SK-N-SH treated with all-trans-retinoic acid at 6 μM for 48 hours (cell line): Measurements from ENCODE around the gene ABCA7.

Source experiments
- ATAC-seq: fragments of 200-7000 bp; cut with Tn5 transposase; 3 replicates; pipeline ENCODE4 v1.9.1; 2020; ENCODE audit warnings: mild to moderate bottlenecking, moderate library complexity
- ARNTL ChIP-seq: fragments of 450-650 bp; formaldehyde crosslinking; IDR thresholded peaks from 2 replicates; pipeline ENCODE4 v1.5.0; 2020; ENCODE audit warnings: low read depth, mild to moderate bottlenecking, moderate library complexity, borderline replicate concordance
- BACH2 ChIP-seq: fragments of 250-450 bp; sonication (Bioruptor Pico); IDR thresholded peaks from 2 replicates; pipeline ENCODE4 v1.9.0; 2021; ENCODE audit warnings: mild to moderate bottlenecking, borderline replicate concordance
- CSDC2 ChIP-seq: fragments of 250-450 bp; sonication (Bioruptor Pico); IDR thresholded peaks from 2 replicates; pipeline ENCODE4 v1.5.0; 2020; ENCODE audit warnings: mild to moderate bottlenecking, moderate library complexity
- ESRRG ChIP-seq: fragments of 250-450 bp; sonication (Bioruptor Pico); IDR thresholded peaks from 2 replicates; pipeline ENCODE4 v1.6.1; 2021; ENCODE audit warnings: mild to moderate bottlenecking
- ISL1 ChIP-seq: fragments of 250-450 bp; sonication (Bioruptor Pico); IDR thresholded peaks from 2 replicates; pipeline ENCODE4 v2.1.2; 2022; ENCODE audit warnings: mild to moderate bottlenecking, moderate library complexity
- OSR1 ChIP-seq: fragments of 250-450 bp; sonication (Bioruptor Pico); IDR thresholded peaks from 2 replicates; pipeline ENCODE4 v1.8.0; 2022; ENCODE audit warnings: moderate library complexity, mild to moderate bottlenecking, inconsistent platforms
- PPARA ChIP-seq: fragments of 250-450 bp; sonication (Bioruptor Pico); IDR thresholded peaks from 2 replicates; pipeline ENCODE4 v1.5.0; 2020; ENCODE audit warnings: mild to moderate bottlenecking, borderline replicate concordance
- RARB ChIP-seq: fragments of 250-450 bp; sonication (Bioruptor Pico); IDR thresholded peaks from 2 replicates; pipeline ENCODE4 v1.8.0; 2021; ENCODE audit warnings: mild to moderate bottlenecking, moderate library complexity
- SNAI2 ChIP-seq: fragments of 250-450 bp; sonication (Bioruptor Pico); IDR thresholded peaks from 2 replicates; pipeline ENCODE4 v1.5.0; 2020; ENCODE audit warnings: mild to moderate bottlenecking, moderate library complexity
- TCF4 ChIP-seq: fragments of 250-450 bp; sonication (Bioruptor Pico); IDR thresholded peaks from 2 replicates; pipeline ENCODE4 v1.8.0; 2021; ENCODE audit warnings: mild to moderate bottlenecking, moderate library complexity, borderline replicate concordance
- TOX ChIP-seq: fragments of 250-450 bp; sonication (Bioruptor Pico); IDR thresholded peaks from 2 replicates; pipeline ENCODE4 v1.8.0; 2021; ENCODE audit warnings: mild to moderate bottlenecking, moderate library complexity, borderline replicate concordance
- ZC3H10 ChIP-seq: fragments of 250-450 bp; sonication (Bioruptor Pico); IDR thresholded peaks from 2 replicates; pipeline ENCODE4 v1.5.1; 2021; ENCODE audit warnings: mild to moderate bottlenecking, moderate library complexity
- ZFP3 ChIP-seq: fragments of 250-450 bp; sonication (Bioruptor Pico); IDR thresholded peaks from 2 replicates; pipeline ENCODE4 v1.5.0; 2020; ENCODE audit warnings: mild to moderate bottlenecking, moderate library complexity
- ZFP30 ChIP-seq: fragments of 450-650 bp; formaldehyde crosslinking; IDR thresholded peaks from 2 replicates; pipeline ENCODE4 v1.5.0; 2022; ENCODE audit warnings: mild to moderate bottlenecking, moderate library complexity
- ZNF565 ChIP-seq: fragments of 450-650 bp; formaldehyde crosslinking; conservative IDR thresholded peaks from 2 replicates; pipeline ENCODE4 v1.5.0; 2020; ENCODE audit warnings: low read depth, mild to moderate bottlenecking, moderate library complexity
- ZNF70 ChIP-seq: fragments of 450-650 bp; formaldehyde crosslinking; IDR thresholded peaks from 2 replicates; pipeline ENCODE4 v1.5.0; 2020; ENCODE audit warnings: mild to moderate bottlenecking, moderate library complexity
- ZNF8 ChIP-seq: fragments of 450-650 bp; formaldehyde crosslinking; IDR thresholded peaks from 2 replicates; pipeline ENCODE4 v1.5.0; 2020; ENCODE audit warnings: mild to moderate bottlenecking, moderate library complexity
- TF ChIP-seq, protein P1 (sequence below): fragments of 250-450 bp; sonication (Bioruptor Pico); IDR thresholded peaks from 2 replicates; pipeline ENCODE4 v1.5.1; 2021; ENCODE audit warnings: mild to moderate bottlenecking, moderate library complexity
- TF ChIP-seq, protein P2 (sequence below): fragments of 250-450 bp; sonication (Bioruptor Pico); IDR thresholded peaks from 2 replicates; pipeline ENCODE4 v1.8.0; 2020; ENCODE audit warnings: mild to moderate bottlenecking, moderate library complexity, borderline replicate concordance
- TF ChIP-seq, protein P3 (sequence below): fragments of 250-450 bp; sonication (Bioruptor Pico); IDR thresholded peaks from 2 replicates; pipeline ENCODE4 v1.8.0; 2021; ENCODE audit warnings: low read depth, mild to moderate bottlenecking, moderate library complexity, borderline replicate concordance
- TF ChIP-seq, protein P4 (sequence below): fragments of 250-450 bp; sonication (Bioruptor Pico); IDR thresholded peaks from 2 replicates; pipeline ENCODE4 v1.5.1; 2020; ENCODE audit warnings: low read depth, mild to moderate bottlenecking, moderate library complexity

The ABCA7 gene

DNA sequence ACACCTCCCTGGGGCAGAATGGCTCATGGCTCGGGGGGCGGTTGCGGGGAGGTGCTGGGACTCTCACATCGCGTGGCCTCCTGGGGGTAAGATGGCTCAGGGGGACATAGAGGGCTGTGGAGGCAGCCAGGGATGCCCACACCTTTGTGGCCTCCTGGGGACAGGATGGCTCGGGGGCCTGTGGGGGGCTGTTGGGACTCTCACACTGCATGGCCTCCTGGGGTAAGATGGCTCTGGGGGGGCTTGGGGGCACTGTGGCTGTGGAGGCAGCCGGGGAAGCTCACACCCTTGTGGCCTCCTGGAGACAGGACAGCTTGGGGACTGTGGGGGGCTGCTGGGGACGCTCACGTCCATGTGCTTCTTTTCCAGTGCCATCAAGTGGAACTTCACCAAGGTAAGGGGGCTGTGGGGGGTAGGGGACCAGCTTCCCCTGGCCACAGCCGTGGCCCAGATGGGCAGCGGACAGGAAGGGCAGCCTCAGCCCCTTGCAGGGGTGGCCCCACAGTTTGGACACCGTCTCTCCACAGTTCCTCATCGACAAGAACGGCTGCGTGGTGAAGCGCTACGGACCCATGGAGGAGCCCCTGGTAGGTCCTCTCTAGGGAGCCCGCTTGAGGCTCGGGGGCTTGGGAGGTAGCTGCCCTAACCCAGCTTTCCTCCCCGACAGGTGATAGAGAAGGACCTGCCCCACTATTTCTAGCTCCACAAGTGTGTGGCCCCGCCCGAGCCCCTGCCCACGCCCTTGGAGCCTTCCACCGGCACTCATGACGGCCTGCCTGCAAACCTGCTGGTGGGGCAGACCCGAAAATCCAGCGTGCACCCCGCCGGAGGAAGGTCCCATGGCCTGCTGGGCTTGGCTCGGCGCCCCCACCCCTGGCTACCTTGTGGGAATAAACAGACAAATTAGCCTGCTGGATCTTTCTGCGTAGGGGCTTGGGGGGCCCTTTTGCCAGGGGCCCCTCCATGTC lies 66.2 kb downstream of the ABCA7 start:
- no peak for ATAC-seq
- no peak for TF ChIP-seq RARB (CRISPR knock-in tag)
- TF ChIP-seq ZNF70 (CRISPR knock-in tag), result no peak
- no peak for TF ChIP-seq ZC3H10 (CRISPR knock-in tag)
- no peak for TF ChIP-seq ARNTL (CRISPR knock-in tag)
- TF ChIP-seq OSR1 (CRISPR knock-in tag), result no peak
- TF ChIP-seq, protein P1, sequence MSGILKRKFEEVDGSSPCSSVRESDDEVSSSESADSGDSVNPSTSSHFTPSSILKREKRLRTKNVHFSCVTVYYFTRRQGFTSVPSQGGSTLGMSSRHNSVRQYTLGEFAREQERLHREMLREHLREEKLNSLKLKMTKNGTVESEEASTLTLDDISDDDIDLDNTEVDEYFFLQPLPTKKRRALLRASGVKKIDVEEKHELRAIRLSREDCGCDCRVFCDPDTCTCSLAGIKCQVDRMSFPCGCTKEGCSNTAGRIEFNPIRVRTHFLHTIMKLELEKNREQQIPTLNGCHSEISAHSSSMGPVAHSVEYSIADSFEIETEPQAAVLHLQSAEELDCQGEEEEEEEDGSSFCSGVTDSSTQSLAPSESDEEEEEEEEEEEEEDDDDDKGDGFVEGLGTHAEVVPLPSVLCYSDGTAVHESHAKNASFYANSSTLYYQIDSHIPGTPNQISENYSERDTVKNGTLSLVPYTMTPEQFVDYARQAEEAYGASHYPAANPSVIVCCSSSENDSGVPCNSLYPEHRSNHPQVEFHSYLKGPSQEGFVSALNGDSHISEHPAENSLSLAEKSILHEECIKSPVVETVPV (CRISPR knock-in tag), result no peak
- no peak for TF ChIP-seq ZFP3 (CRISPR knock-in tag)
- TF ChIP-seq ZFP30 (CRISPR knock-in tag), result no peak
- TF ChIP-seq, protein P2, sequence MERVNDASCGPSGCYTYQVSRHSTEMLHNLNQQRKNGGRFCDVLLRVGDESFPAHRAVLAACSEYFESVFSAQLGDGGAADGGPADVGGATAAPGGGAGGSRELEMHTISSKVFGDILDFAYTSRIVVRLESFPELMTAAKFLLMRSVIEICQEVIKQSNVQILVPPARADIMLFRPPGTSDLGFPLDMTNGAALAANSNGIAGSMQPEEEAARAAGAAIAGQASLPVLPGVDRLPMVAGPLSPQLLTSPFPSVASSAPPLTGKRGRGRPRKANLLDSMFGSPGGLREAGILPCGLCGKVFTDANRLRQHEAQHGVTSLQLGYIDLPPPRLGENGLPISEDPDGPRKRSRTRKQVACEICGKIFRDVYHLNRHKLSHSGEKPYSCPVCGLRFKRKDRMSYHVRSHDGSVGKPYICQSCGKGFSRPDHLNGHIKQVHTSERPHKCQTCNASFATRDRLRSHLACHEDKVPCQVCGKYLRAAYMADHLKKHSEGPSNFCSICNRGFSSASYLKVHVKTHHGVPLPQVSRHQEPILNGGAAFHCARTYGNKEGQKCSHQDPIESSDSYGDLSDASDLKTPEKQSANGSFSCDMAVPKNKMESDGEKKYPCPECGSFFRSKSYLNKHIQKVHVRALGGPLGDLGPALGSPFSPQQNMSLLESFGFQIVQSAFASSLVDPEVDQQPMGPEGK, result no peak
- no peak for TF ChIP-seq ZNF565 (CRISPR knock-in tag)
- no peak for TF ChIP-seq CSDC2 (CRISPR knock-in tag)
- no peak for TF ChIP-seq ISL1
- TF ChIP-seq BACH2 (CRISPR knock-in tag), result no peak
- no peak for TF ChIP-seq ESRRG (CRISPR knock-in tag)
- TF ChIP-seq ZNF8, result no peak
- no peak for TF ChIP-seq TCF4 (CRISPR knock-in tag)
- TF ChIP-seq, protein P3, sequence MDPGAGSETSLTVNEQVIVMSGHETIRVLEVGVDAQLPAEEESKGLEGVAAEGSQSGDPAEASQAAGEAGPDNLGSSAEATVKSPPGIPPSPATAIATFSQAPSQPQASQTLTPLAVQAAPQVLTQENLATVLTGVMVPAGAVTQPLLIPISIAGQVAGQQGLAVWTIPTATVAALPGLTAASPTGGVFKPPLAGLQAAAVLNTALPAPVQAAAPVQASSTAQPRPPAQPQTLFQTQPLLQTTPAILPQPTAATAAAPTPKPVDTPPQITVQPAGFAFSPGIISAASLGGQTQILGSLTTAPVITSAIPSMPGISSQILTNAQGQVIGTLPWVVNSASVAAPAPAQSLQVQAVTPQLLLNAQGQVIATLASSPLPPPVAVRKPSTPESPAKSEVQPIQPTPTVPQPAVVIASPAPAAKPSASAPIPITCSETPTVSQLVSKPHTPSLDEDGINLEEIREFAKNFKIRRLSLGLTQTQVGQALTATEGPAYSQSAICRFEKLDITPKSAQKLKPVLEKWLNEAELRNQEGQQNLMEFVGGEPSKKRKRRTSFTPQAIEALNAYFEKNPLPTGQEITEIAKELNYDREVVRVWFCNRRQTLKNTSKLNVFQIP, result no peak

DNA sequence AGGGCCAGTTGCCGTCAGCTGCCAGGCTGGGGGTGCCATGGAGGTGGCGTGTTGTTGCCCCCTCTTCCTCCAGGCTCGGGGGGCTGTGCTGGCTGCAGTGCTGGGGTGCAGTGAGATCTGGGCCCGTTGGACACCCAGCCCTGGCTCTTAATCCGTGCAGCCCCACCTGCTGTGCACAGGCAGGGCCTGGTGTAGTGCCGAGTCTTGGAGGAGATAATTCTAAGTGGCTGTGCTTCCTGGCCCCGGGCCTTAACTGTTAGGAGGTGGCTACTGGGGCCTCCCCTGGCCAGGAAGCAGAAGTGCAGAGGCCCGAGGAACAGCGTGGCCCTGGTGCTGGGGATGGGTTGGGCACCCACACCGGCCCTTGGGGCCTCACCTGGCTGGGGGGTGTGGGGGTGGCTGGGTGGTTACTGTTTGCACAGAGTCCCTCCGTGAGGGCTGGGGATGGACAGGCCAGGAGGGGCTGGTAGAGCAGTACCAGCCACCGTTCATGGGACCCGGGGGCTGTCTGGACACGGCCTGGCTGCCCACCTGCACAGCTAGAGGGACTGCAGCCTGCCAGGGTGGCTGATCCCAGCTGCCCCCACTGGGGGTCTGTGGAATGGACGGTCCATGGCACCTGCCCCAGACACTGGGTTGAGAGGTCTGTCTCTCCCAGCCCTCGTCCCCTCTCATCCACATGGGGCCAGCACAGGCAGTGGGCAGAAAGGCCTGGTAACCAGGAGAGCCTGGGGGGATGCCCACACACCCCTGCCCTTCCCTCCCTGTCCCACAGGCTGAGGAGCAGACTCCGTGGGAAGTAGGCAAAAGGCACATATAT lies 67.1 kb downstream of the ABCA7 start:
- ATAC-seq, result no peak

DNA sequence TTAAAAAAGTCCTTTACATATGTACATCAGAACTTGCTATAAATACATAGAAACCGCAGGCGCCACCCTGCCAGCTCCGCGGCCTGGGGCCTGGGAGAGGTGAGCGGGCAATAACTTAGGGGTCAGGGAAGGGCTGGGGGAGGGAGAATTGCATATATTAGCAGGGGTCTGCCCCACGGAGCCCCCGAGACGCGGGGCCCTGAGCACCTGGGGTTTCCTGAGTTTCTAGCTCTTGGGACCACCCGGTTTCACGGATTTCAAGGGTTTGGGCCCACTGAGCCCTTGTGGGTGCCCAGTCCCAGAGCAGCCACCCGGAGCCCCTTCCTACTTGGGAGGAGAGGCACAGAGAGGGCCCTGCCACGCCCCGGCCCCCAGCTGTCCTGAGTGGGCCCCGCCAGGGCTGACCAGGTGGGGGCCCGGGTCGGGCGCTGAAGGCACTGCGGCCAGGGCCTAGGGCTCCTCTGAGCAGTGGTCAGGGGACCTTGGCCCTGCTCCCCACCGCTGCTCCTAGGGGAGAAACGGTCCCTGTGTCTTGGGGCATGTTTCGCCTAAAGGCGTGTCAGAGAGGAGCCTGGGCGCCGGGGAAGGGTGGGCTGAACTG lies 67.9 kb downstream of the ABCA7 start:
- ATAC-seq, result no peak
- TF ChIP-seq ISL1 (no peak), ESRRG (CRISPR knock-in tag) (no peak), BACH2 (CRISPR knock-in tag) (no peak), SNAI2 (CRISPR knock-in tag) (no peak), RARB (CRISPR knock-in tag) (no peak), ZNF8 (no peak), ARNTL (CRISPR knock-in tag) (no peak), TOX (CRISPR knock-in tag) (no peak), PPARA (CRISPR knock-in tag) (no peak), ZC3H10 (CRISPR knock-in tag) (no peak), ZFP30 (CRISPR knock-in tag) (no peak), TCF4 (CRISPR knock-in tag) (no peak), ZNF70 (CRISPR knock-in tag) (no peak)
- TF ChIP-seq, protein P4, sequence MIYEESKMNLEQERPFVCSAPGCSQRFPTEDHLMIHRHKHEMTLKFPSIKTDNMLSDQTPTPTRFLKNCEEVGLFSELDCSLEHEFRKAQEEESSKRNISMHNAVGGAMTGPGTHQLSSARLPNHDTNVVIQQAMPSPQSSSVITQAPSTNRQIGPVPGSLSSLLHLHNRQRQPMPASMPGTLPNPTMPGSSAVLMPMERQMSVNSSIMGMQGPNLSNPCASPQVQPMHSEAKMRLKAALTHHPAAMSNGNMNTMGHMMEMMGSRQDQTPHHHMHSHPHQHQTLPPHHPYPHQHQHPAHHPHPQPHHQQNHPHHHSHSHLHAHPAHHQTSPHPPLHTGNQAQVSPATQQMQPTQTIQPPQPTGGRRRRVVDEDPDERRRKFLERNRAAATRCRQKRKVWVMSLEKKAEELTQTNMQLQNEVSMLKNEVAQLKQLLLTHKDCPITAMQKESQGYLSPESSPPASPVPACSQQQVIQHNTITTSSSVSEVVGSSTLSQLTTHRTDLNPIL (CRISPR knock-in tag), result no peak
- TF ChIP-seq, protein P2, result no peak
- TF ChIP-seq, protein P1 (CRISPR knock-in tag), result no peak

More for the DNA sequence above, 67.1 kb downstream of the ABCA7 start:
- TF ChIP-seq, protein P1 (CRISPR knock-in tag), result no peak
